K562 (cell line): ENCODE results near the gene YPEL2. TPM values are rescaled to one million over a fixed set of nuclear protein-coding genes. Genes with fewer than 3 reads are reported as not detected.

ENCODE experiments used
- BHLHE40 ChIP-seq: IDR thresholded peaks from 2 replicates; pipeline ENCODE4 v1.6.1; 2011; ENCODE audit warnings: low read length, improper control_type of control experiment
- BRD4 ChIP-seq: fragments of 200-600 bp; sonication (generic); IDR thresholded peaks from 2 replicates; pipeline ENCODE4 v1.6.1; 2017; ENCODE audit warnings: inconsistent platforms
- DPF2 ChIP-seq: fragments of 450-650 bp; IDR thresholded peaks from 2 replicates; pipeline ENCODE4 v1.6.1; 2016
- ETV5 ChIP-seq: sonication (generic); formaldehyde crosslinking; IDR thresholded peaks from 2 replicates; pipeline ENCODE4 v1.4.0; 2020; ENCODE audit warnings: low read depth, mild to moderate bottlenecking, missing genetic modification reagents
- FOXJ3 ChIP-seq: sonication (generic); formaldehyde crosslinking; IDR thresholded peaks from 2 replicates; pipeline ENCODE4 v1.4.0; 2020; ENCODE audit warnings: mild to moderate bottlenecking, missing genetic modification reagents
- HMGXB4 ChIP-seq: sonication (generic); formaldehyde crosslinking; IDR thresholded peaks from 2 replicates; pipeline ENCODE4 v1.8.1; 2023; ENCODE audit warnings: mild to moderate bottlenecking, missing genetic modification reagents
- KAT8 ChIP-seq: fragments of 450-650 bp; IDR thresholded peaks from 2 replicates; pipeline ENCODE4 v1.6.1; 2016; ENCODE audit warnings: low read depth, mild to moderate bottlenecking
- MTA3 ChIP-seq: fragments of 450-650 bp; formaldehyde crosslinking; IDR thresholded peaks from 2 replicates; pipeline ENCODE4 v1.6.1; 2017; ENCODE audit warnings: mild to moderate bottlenecking, borderline replicate concordance
- PTBP1 ChIP-seq: fragments of 200-400 bp; formaldehyde crosslinking; IDR thresholded peaks from 2 replicates; pipeline ENCODE4 v1.6.1; 2017; ENCODE audit warnings: low read depth, low read length
- SMAD1 ChIP-seq: fragments of 150-350 bp; IDR thresholded peaks from 2 replicates; pipeline ENCODE4 v1.6.1; 2014; ENCODE audit warnings: low read length, low read depth; ENCODE audit not compliant: partially characterized antibody
- SMARCA4 ChIP-seq: fragments of 450-650 bp; IDR thresholded peaks from 2 replicates; pipeline ENCODE4 v1.6.1; 2016
- SNAPC5 ChIP-seq: fragments of 250-450 bp; sonication (Bioruptor Pico); IDR thresholded peaks from 2 replicates; pipeline ENCODE4 v1.8.0; 2021; ENCODE audit warnings: moderate library complexity, mild to moderate bottlenecking, inconsistent platforms
- TAF7 ChIP-seq: fragments of 450-650 bp; IDR thresholded peaks from 2 replicates; pipeline ENCODE4 v1.6.1; 2016; ENCODE audit warnings: missing genetic modification characterization, missing compliant biosample characterization
- ZNF408 ChIP-seq: fragments of 250-450 bp; sonication (Bioruptor Pico); IDR thresholded peaks from 2 replicates; pipeline ENCODE4 v1.4.0; 2020; ENCODE audit warnings: low read depth, mild to moderate bottlenecking, moderate library complexity
- ZSCAN32 ChIP-seq: fragments of 450-650 bp; formaldehyde crosslinking; IDR thresholded peaks from 2 replicates; pipeline ENCODE4 v1.4.0; 2020; ENCODE audit warnings: mild to moderate bottlenecking, moderate library complexity
- polyA plus RNA-seq, 8 experiments: library from polyadenylated mRNA; depleted of rRNA in 4 of 8; stranded (reverse) in 5 of 8; unstranded in 3 of 8; fragments of >200 nt; fragmentation: Nextera tagmentation in 2 of 8; fragmentation: Illumina TruSeq in 1 of 8; extraction: Ambion mirVana in 2 of 8; extraction: Trizol in 1 of 8; gene quantifications; 2 replicates each; pipeline versions ENCODE4 v1.2.1 to v1.2.3, GENCODE V29; 2011 to 2014; ENCODE audit warnings: inconsistent platforms in 1 of 8, missing spikeins in 1 of 8
- total RNA-seq, 7 experiments: library from RNA; depleted of rRNA in 6 of 7; stranded (reverse); fragments of >200 nt in 6 of 7; fragmentation: Illumina TruSeq in 2 of 7; extraction: Trizol in 2 of 7; gene quantifications; 2 replicates each; pipeline versions ENCODE4 v1.2.1 to v1.2.3, GENCODE V29; 2011 to 2021; ENCODE audit warnings: low replicate concordance in 1 of 7
- TF ChIP-seq, protein P1 (sequence below): fragments of 250-450 bp; sonication (Bioruptor Pico); IDR thresholded peaks from 2 replicates; pipeline ENCODE4 v1.4.0; 2020; ENCODE audit warnings: mild to moderate bottlenecking, moderate library complexity, borderline replicate concordance

The YPEL2 gene
- total and polyA plus RNA-seq, 9 of the 15 experiments (the other 6 are each of a cell fraction or from before 2014, with no cell fraction given): 0.11 to 2.4 (median 0.47) TPM

GRCh38 chr17:59365383-59365981 is 34.0 kb downstream of the YPEL2 start (continued):
- TF ChIP-seq MTA3: peak; percentile 66; the same call in 1 of the 2 replicates
- peak; percentile 93 for TF ChIP-seq DPF2
- TF ChIP-seq ZNF408 (CRISPR knock-in tag): no peak
- peak; percentile 51; the same call in 1 of the 2 replicates for TF ChIP-seq ETV5 (CRISPR knock-in tag)
- no peak for TF ChIP-seq BRD4
- no peak for TF ChIP-seq BHLHE40
- TF ChIP-seq TAF7 (tag): no peak
- TF ChIP-seq ZSCAN32: no peak
- TF ChIP-seq SNAPC5 (CRISPR knock-in tag): no peak
- peak; percentile 93 for TF ChIP-seq SMARCA4
- no peak for TF ChIP-seq HMGXB4 (CRISPR knock-in tag)
- no peak for TF ChIP-seq FOXJ3
- TF ChIP-seq, protein P1, sequence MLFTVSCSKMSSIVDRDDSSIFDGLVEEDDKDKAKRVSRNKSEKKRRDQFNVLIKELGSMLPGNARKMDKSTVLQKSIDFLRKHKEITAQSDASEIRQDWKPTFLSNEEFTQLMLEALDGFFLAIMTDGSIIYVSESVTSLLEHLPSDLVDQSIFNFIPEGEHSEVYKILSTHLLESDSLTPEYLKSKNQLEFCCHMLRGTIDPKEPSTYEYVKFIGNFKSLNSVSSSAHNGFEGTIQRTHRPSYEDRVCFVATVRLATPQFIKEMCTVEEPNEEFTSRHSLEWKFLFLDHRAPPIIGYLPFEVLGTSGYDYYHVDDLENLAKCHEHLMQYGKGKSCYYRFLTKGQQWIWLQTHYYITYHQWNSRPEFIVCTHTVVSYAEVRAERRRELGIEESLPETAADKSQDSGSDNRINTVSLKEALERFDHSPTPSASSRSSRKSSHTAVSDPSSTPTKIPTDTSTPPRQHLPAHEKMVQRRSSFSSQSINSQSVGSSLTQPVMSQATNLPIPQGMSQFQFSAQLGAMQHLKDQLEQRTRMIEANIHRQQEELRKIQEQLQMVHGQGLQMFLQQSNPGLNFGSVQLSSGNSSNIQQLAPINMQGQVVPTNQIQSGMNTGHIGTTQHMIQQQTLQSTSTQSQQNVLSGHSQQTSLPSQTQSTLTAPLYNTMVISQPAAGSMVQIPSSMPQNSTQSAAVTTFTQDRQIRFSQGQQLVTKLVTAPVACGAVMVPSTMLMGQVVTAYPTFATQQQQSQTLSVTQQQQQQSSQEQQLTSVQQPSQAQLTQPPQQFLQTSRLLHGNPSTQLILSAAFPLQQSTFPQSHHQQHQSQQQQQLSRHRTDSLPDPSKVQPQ (CRISPR knock-in tag): no peak
- no peak for TF ChIP-seq PTBP1
- TF ChIP-seq KAT8: no peak
- TF ChIP-seq SMAD1: peak; percentile 45
